Cerebellar nuclear complex (tissue), 1 donor: ENCODE data around the gene ZSWIM6.

Source experiments
- DNase-seq, 2 experiments: peaks; one replicate each; lab custom pipeline; 2025; lab: John Stamatoyannopoulos, UW

Gene ZSWIM6

DNA sequence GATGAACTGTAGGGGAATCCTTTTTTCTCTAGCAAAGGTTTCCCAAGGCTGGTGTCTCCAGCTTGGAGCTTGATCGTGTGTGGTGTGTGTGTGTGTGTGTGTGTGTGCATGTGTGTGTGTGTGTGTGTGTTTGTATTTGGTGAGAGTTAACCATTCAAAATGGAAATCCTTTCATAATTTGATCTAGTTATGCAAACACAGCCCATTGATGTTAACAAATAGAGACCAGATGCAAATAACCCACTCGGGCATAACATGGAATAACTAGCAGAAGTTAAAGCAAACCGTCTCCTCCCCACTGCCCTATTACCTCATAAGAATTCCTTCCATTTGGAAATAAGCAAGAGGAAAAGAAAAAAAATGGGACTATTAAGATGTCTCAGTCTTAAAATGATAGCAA lies 24.9 kb upstream of the ZSWIM6 start:
- no peak for DNase-seq

DNA sequence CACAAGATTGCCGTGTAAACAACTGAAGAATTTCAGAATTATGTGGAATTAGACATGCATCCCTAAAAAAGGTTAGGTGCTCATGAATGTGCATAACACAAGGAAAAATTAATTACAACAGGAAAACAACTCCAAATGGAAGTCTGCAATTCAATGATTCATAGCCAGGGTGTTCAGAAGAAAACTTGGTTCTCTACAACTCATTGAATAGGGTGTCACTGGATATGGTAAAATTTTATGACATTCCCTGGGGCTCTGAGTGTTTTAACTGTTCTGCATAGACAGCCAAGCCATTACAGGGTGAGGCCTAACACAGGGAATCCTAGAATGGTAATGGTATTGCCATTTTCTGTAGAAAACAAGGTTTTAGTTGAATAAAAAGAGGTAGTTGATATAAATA lies 24.4 kb upstream of the ZSWIM6 start:
- DNase-seq = no peak

DNA sequence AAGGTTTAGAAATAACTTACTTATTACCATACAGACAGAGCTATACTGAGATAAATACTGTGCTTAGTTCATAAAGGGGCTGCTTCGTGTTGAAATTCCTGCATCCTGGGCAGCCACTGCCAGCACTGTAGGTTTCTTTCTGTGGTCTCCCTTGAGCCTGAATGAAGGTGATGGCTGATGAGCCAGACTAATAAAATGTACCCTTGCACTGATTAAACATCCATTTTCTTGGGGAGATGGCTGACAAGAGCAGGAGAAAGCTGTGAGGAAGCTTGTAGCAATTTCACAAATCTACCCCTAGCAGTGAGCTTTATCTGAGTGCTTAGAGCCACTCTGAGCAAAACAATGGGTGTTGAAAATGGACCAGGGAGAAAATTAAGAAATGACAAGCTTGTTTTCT lies 23.3 kb upstream of the ZSWIM6 start:
- DNase-seq = no peak

DNA sequence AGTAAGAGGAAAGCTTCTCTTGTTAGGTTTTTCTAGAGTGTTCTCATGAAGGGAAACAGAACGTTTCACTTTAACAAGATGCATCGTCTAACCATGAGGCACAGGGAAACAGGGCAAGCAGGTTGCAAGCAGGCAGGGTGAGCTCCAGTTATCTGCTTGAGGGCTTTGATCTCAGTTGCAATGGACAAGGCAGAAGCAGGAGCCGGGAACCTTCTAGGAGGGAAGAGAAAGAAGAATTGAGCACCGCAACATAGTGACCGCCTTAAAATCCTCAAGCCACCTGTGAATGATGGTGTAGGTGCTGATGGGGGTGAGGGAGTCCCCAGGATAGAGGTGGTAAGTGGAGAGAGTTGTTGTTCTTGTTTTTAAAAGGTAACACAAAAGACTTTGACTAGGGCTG lies 22.9 kb upstream of the ZSWIM6 start:
- DNase-seq = no peak

DNA sequence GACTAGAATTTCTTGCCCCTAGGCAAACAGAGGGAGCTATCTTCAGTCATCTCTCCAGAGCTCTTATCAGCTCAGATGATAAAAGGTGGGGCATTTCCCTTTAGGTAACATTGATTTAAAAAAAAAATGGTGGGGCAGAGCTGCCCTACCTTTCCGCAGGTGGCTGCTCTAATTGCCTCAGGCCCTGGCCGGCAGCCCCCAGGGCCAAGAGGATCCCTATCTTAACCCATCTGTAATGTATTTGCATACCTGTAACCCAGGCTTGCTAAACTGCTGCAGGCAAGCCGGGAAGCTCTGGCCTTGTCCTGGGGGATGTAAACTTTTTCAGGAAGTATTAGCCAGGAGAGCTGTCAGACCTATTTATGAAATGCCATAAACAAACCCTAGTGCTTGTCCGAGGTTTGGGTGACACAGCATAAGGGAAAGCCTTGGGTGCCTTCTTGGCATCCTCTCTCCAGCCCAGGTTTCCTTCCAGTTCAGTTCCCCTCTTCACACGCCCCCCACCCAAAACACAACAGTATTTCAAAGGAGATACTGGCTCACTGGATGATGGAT lies 20.9 kb upstream of the ZSWIM6 start:
- no peak for DNase-seq

DNA sequence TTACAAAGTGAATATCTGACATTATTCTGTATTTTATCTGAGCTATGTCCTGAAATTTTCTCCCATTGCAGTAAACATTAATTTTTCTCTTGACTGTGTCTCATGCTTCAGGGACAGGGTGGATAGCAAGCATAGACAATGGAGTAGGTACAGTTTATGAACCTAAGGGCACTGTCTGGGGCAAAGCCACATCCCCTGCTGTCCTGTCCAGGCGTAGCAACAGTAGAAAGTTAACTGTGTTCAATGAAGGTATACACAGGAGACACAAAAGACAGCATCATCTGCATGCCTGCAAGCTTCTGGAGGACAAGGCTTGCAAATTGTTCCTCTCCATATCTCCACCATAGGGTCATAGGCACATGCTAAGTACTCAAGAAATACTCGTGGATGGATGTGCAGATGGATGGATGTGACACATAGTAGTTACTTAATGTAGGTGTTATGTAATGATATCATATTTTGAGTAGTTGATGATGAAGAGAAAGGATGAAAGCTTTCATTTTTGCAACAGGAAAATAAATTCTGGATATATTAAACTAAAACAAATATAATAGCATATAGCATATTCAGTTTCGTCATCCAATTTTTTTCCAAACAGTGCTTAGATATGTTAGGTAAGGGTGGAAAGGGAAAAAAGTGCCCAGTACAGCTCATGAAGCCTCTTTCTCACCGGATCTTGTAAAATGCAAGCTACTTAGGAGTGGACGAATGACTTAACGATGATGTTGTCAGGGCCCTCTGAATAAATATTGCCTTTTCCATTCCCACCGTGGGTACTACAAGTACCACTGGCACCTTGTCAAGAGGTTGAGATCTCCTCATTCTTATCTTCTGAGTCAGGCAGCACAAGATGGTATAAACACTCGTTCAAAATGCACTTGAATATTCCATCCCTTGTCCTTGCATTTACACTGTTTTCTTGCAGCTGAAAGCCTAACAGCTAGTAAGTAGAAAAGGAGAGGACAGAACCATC lies 19.9 kb upstream of the ZSWIM6 start:
- no peak for DNase-seq

DNA sequence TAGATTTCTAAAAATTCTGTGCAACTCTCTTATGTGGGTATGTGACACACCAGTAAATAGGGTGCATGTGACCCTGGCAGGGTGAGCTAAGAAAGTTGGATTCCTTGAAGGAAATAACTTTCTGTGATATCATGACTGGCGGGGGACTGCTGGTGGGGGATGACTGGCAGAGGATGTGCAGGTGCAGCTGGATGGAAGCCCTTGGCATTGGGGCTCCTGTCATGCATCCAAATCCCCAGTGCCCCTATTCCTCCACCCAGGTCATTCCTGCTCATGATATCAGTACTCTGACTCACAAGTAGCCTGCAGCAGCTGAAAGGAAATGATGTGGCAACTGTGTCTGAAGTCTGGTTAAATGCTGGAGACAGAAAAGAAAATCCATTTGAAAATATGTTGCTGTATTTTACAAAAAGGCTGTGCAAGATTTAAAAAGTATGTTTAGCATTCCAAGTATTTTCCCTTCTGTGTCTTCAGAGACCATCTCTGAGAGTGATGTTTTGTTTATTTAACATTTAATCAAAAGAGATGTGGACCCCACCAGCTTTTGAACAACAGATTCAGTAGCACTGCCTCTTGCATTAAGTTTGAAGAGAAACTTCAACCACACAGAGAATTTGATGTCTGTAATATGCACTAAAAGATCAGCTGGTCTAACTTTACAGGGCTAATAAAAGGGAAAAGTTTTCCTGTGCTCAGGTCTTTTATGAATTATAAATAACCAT lies 17.9 kb upstream of the ZSWIM6 start:
- no peak for DNase-seq

DNA sequence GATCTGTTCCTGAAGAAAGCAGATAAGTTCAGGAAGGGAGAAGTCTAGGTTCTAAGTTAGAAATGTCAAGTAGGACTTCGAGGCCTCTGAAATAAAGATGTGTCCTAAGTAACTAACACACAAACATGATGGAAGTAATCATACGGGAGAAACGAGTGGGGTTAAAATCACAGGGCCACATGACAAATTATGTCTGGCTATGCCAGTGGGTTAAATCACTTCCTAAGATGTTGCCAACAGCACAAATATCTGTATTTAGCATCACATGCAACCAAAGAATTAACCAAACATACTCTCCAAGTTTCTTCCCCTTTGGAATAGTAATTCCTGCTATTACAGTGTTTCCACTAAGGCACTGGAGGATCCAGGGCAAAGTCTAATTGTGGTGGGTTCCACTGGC lies 13.7 kb upstream of the ZSWIM6 start:
- DNase-seq = no peak

DNA sequence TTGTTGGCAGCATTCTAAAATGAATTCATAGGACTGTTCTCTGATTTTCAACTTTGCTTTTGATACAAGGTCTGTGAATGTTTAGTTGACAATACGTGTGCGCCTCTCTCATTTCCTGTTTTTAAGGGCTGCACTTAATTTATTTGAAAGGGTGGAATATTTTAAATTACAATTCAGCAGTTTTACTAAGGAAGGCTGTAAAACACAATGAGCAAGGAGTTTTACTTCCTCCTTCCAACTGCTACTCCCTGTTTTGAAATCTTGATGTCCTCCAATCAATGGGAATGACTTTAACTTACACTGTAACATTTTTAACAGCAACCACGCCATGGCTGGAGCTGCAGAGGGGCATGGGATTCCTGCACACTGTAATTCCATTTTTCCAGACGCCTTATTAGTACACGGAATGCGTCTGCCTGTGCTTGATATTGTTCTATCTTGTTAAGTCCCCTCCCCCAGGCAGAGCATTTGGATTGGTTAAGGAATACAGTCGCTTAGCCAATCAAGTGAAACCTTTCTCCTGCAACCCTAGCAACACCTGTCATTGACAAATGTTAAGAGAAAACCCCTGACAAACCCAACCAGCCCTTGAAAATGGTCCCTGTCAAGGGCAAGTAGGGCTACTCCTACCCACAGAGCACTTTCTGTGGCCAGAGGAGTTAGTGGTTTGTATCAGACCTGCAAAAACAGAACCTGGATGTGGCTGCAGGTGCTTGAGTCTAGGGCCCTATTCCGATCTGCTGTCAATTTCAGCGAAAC lies 12.5 kb upstream of the ZSWIM6 start:
- DNase-seq = no peak

DNA sequence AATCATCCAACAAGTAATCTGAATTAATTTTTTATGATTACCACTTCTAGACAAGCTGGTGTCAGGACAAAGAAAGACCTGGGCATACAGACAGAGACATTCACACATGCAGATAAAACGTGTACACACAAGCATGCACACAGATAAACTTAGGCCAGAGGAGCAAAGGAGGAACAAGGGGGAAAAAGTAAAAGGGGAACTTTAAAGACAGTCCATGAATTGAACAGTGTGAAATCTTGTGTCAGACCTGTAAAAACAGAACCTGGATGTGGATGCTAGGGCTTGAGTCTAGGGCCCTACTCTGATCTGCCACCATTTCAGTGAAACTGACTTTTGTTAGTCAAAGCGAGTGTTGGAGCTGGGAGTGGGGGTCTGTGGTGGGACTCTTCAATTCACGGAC lies 11.2 kb upstream of the ZSWIM6 start:
- DNase-seq = no peak

DNA sequence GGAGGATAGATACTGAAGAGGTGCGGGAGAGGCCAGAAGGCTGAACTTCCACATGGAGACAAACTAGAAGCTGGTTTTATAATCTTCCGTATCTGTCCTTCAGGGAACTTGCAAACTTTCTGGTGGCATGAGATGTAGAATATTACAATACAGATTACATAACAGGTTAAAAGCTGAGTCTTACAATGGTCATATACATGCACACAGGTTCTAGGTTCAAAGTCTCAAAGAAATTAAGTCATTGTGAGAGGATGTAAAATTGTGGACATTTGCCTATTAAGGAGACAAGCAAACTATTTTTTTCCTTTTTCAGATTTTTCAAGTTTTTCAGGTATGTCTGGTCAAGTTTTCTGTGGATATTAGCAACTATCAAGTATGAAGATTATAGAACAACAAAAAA lies 10.4 kb upstream of the ZSWIM6 start:
- DNase-seq = no peak

DNA sequence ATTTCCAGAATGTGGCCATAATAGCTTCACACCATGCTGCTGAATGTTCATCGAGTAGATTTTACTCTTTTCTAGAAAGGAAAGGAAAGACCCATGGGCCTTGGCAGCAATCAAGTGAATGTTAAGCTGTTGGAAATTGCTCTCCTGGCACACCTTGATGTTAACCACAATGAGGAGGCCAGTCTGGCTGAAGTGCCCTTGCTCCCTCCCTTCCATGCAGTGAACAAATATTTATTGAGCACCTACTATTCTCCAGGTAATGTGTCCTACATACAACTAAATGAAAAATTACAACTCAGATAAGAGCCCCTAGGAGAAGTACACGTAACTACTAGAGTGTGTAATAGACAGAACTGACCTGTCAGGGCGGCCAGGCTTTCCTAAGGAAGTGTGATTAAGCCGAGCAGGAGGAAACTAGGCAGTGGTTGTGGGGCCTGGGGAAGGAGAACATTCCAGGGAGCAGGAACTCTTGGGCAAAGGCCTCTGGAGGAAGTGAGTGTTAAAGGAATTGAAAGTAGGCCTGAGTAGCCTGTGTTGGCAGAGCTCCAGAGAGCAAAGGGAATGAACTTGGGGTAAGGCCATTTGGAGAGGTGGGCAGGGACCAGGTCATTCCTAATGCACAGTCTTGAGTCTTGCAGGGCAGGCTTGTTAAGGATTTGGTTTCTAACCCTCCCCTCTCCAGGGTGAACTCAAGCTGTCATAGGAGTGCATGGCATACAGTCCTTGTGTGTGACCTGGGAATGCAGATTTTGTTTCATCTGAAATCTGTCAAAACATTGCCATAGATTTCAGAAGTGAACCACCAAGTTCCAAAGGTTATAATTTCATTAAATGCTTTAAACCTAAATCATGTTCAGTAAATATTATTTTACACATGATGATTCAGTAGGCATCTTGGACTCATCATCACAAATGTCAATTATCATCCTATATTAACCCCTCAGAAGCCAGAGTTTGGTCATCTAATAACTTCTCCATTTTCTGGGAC lies 9.0 kb upstream of the ZSWIM6 start:
- DNase-seq = no peak

DNA sequence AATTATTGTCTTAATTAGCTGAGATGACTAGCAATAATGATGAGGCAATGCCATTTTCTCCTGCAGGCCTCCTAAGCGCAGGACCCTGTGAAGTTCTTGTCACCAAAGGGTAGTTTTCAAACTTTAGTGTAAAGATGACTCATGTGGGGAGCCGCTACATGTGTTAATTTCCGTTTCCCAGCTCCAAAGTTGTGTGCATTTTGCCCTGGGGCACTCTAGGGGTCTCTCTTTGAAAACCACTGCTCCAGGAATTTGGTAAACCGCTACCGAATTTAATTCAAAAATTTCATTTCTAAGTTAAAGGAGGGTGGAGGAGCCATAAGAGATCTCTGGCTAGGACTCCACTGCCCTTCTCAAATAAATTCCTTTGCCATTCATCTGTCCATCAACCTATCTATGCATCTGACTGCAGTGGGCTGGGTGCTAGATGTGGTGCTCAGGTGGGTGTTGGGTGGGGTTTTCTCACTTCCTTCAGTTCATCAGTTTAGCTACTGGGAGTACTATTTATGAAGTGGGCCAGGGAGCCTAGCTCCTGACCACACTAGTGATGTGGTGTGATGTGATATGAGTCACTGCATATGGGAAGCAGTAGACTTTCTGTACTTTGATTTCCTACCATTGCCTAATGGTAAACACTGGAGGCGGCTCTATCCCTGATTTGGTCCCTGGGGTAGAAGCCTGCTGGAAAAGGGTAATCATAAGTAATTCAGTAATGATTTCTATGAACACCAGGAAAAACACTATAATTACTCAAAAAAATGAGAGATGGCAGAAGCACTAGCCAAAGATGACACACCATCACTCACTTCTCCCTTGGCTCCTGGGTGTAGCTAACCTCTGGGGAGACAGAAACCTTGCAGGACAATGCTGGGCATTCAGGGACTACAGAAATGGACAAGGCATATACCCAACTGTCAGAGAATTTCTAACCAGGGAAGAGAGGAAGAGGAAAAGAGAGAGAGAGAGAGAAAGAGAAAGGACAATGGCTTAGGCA lies 4.0 kb upstream of the ZSWIM6 start:
- DNase-seq = no peak

DNA sequence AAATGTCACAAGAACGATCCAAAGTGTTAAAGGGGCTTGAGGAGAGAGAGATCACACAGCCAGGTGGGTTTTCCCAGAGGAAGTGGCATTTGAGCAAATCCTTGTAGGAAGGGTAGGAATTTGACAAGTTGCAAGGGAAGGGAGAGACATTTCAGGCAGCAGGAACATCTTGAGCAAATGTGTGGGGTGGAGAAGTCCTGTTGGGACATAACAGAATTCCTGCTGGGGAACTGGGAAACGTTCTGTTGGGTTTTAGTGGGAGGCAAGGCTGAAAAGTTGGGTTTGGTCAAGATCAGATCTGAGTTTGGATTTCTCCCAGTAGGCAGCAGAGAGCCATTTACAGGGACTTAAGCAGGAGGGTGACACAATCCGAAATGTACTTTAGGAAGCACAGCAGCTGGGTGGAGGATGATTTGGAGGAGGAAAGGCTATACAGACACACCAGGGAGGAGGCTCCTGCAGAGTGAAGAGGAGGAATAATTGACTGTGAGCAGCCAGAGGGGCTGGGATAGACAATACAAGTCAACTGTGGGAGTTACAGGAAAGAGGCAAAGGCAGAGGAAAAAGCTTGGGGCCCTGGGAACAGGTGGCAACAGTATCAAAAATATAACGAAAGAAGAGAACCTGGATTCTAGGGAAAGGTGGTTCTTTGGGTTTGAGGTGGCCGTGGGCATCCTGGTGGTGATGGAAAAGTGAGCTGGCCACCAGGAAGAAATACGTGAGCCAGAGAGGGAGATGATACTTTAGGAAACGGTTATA lies 3.1 kb upstream of the ZSWIM6 start:
- DNase-seq = no peak

DNA sequence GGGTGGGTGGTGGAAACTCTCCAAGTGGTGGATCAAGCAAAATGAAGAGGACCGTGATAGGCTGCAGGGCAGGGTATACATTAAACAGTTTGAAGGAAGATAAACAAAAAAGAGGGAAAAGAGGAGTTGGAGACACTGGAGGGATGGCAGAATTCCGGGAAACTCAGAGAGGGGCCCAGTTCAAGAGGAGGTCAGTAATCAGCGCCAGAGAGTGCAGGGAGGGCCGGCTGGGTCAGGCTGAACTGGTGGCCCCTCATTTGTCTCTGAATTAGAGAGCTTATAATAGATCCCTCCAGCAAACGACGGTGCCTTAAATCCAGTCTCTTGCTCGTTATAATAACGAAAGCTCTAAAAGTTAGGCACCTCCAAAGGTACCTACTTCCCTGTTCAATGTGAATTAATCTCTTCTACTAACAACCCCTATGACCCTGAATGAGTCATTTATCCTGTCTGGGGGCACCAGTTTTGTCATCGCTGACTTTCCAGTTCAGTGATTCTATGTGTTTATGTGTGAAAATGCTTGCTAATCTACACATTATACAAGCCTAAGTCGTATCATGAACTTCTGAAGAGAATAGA lies 2.4 kb upstream of the ZSWIM6 start:
- no peak for DNase-seq

DNA sequence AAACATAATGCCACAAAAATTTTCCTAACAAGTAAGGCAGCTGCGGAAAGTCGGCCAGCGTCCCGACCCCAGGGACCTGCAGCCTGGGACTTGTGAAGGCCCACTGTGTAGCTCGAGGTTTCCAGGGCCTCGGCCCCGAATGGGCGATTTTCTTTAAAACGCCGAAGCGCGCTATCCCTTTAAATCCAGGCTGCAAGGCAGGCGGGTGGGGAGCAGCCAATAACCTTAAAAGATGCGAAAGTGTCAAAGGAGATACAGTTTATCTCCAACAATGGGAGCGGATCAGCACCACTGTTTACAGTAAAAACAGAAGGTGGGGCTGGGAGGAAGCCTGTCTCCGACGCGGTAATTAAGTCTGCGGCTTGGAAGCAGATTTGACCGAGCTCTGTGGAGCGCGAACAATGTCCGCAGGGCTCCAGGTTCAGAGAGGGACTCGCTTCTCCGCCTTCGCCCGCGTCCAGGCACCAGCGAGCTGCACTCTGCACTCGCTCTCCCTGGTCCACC lies 1.7 kb upstream of the ZSWIM6 start:
- DNase-seq = peak in 1 of 2 experiments; percentile 22

DNA sequence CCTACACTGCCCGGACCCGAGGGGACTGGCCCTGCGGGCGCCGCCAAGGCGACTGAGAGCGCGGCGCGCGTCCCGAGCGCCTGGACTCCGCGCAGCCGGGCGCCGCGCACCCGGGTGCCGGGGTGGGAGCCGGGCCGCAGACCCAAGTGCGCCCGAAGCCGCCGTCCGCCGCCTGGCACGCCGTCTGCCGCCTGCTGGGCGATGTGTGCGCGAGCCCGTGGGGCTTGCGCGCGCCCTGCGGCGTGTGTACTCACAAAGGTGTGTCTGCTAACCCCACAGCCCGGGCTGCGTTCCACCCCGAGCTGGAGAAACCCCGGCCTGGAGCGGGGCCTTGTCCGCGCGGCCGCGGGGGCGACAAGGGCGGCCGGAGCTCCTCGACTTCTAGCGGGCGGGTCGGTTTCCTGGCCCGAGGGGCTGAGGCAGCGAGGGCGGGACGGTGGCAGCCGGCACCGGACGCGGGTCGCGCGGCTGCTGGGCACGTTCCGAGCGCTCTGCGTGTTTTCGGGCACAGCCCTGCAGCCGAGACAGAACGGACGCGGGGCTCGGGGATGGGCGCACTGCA lies 1.1 kb upstream of the ZSWIM6 start:
- DNase-seq = no peak

DNA sequence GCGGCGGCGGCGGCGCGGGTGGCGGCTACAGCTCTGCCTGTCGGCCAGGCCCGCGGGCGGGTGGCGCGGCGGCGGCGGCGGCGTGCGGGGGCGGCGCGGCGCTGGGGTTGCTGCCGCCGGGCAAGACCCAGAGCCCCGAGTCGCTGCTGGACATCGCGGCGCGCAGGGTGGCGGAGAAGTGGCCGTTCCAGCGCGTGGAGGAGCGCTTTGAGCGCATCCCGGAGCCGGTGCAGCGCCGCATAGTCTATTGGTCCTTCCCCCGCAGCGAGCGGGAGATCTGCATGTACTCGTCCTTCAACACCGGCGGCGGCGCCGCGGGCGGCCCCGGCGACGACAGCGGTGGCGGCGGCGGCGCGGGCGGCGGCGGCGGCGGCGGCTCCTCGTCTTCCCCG lies 296 bp downstream of the ZSWIM6 start:
- no peak for DNase-seq
